ENCODE results near the gene MS4A4A.
"Not testable (repeated sequence)": the region's sequence is repeated elsewhere in the genome, so short reads cannot be mapped to it uniquely, and the experiment has no call there.

Gene MS4A4A

GRCh38 chr11:60288531-60288930 is 8.1 kb downstream of the MS4A4A start:
- Histone ChIP-seq H3K4me3 (ENCODE audit: low read depth, low read length) (no peak overlapping the region), H3K27ac (no peak overlapping the region), H3K27me3 (replicated peaks) (no peaks in the 10 kb centered on the region), H3K36me3 (replicated peaks) (no peaks in the 10 kb centered on the region)
- TF ChIP-seq CTCF (IDR thresholded peaks at IDR 0.05; ENCODE audit: low read depth, low read length, missing control alignments), result no peak
- in situ Hi-C loops (cut with HindIII; ENCODE audit: low pct_ligation_motif_present, low sequenced_read_pairs), result no loop called here
- DNase-seq, result peak; percentile 72

GRCh38 chr11:60292145-60292544 is 11.7 kb downstream of the MS4A4A start:
- in situ Hi-C loops (cut with HindIII; ENCODE audit: low pct_ligation_motif_present, low sequenced_read_pairs), result no loop called here
- Histone ChIP-seq H3K27ac (no peak overlapping the region), H3K27me3 (replicated peaks) (no peaks in the 10 kb centered on the region), H3K36me3 (replicated peaks) (no peaks in the 10 kb centered on the region), H3K4me3 (ENCODE audit: low read depth, low read length) (no peak overlapping the region)
- no peak for DNase-seq
- TF ChIP-seq CTCF (IDR thresholded peaks at IDR 0.05; ENCODE audit: low read depth, low read length, missing control alignments), result no peak

- Histone ChIP-seq H3K27ac (no peak overlapping the region), H3K27me3 (replicated peaks) (no peaks in the 10 kb centered on the region), H3K4me3 (ENCODE audit: low read depth, low read length) (no peak overlapping the region), H3K36me3 (replicated peaks) (no peaks in the 10 kb centered on the region)
- in situ Hi-C loops (cut with HindIII; ENCODE audit: low pct_ligation_motif_present, low sequenced_read_pairs), result no loop called here
- TF ChIP-seq CTCF (IDR thresholded peaks at IDR 0.05; ENCODE audit: low read depth, low read length, missing control alignments), result no peak
- DNase-seq, result no peak
Observed at GRCh38 chr11:60301178-60301577, 20.7 kb downstream of the MS4A4A start.

DNA sequence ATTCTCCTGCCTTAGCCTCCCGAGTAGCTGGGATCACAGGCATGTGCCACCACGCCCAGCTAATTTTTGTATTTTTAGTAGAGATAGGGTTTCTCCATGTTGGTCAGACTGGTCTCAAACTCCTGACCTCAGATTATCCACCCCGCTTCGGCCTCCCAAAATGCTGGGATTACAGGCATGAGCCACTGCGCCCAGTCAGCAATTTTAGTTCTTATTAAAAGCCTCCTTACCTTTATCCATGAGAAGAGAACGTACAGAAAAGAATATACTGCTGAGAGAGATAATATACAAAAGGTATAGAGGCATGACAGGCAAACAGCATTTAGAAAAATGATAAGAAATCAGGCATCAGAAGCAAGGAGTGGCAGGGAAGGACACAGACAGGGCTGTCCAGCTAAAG is 21.4 kb downstream of the MS4A4A start:
- H3K27me3 ChIP-seq (replicated peaks); DNase-seq; H3K27ac ChIP-seq; in situ Hi-C loops (cut with HindIII; ENCODE audit: low pct_ligation_motif_present, low sequenced_read_pairs); H3K4me3 ChIP-seq (ENCODE audit: low read depth, low read length); H3K36me3 ChIP-seq (replicated peaks): not testable (repeated sequence)

DNA sequence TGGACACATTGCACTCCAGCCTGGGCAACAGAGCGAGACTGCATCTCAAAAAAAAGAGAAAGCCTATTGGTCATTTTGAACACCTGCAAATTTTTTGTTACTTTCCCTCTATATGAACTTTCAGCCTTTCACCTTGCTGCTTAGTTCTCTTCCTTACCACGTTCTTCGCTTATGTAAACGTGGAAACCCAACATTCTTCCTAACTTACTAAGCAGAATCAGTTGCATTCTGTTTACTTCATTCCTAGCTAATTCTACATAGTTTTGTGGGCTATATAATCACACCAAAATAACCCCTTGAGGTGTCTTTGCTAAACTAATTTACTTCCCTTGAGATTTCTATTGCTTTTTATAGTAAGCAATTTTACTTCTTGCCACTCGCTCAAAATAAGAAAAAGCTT is 23.2 kb downstream of the MS4A4A start:
- Histone ChIP-seq H3K27ac (no peak overlapping the region), H3K36me3 (replicated peaks) (no peaks in the 10 kb centered on the region), H3K27me3 (replicated peaks) (no peaks in the 10 kb centered on the region), H3K4me3 (ENCODE audit: low read depth, low read length) (no peak overlapping the region)
- TF ChIP-seq CTCF (IDR thresholded peaks at IDR 0.05; ENCODE audit: low read depth, low read length, missing control alignments), result no peak
- in situ Hi-C loops (cut with HindIII; ENCODE audit: low pct_ligation_motif_present, low sequenced_read_pairs), result no loop called here
- no peak for DNase-seq

- Histone ChIP-seq H3K36me3 (replicated peaks) (no peaks in the 10 kb centered on the region), H3K27ac (peak overlapping the region; percentile 29), H3K27me3 (replicated peaks) (no peaks in the 10 kb centered on the region)
Observed at GRCh38 chr11:60305906-60306619, 25.6 kb downstream of the MS4A4A start.

More at GRCh38 chr11:60305906-60306619, 25.6 kb downstream of the MS4A4A start:
- H3K4me3 ChIP-seq (ENCODE audit: low read depth, low read length), result no peak overlapping the region
- TF ChIP-seq CTCF (IDR thresholded peaks at IDR 0.05; ENCODE audit: low read depth, low read length, missing control alignments), result no peak
- in situ Hi-C loops (cut with HindIII; ENCODE audit: low pct_ligation_motif_present, low sequenced_read_pairs), result no loop called here
- peak; percentile 41 for DNase-seq
